MCF 10A (cell line): ENCODE results near the gene ASB3. TPM values are rescaled to one million over a fixed set of nuclear protein-coding genes. Genes with fewer than 3 reads are reported as not detected.
"Not testable (repeated sequence)": the region's sequence is repeated elsewhere in the genome, so short reads cannot be mapped to it uniquely, and the experiment has no call there.

ENCODE experiments used
- BruUV-seq: library from RNA; stranded (reverse); fragments of 400-500 nt; replicated peaks from 2 replicates; lab custom pipeline; 2021; lab: Mats Ljungman, UMichigan
- CTCF ChIA-PET: fragments of 300-600 bp; sonication (Branson Sonifier 250); formaldehyde crosslinking; extraction: SDS; loops from one replicate; lab custom pipeline; 2021; ENCODE audit warnings: antibody characterized with exemption, inconsistent platforms; lab: Yijun Ruan, JAX
- POLR2A ChIA-PET: fragments of 300-600, 350-650 bp; sonication (Branson Sonifier 250); formaldehyde crosslinking; extraction: SDS; loops from one replicate; lab custom pipeline; 2020; ENCODE audit warnings: antibody characterized with exemption, inconsistent platforms; lab: Yijun Ruan, JAX
- DNase-seq: peaks from one replicate; pipeline ENCODE4 v3.0.0-alpha.2; 2018; ENCODE audit not compliant: unreplicated experiment
- H3K27ac Mint-ChIP-seq: one replicate; pipeline ENCODE4 v1.8.0; 2022; ENCODE audit warnings: mild to moderate bottlenecking, low read depth, mixed read lengths; ENCODE audit not compliant: unreplicated experiment
- H3K27me3 Mint-ChIP-seq: one replicate; pipeline ENCODE4 v1.8.0; 2022; ENCODE audit warnings: mixed read lengths; ENCODE audit not compliant: insufficient read depth, unreplicated experiment
- H3K36me3 Mint-ChIP-seq: one replicate; pipeline ENCODE4 v1.8.0; 2022; ENCODE audit warnings: mild to moderate bottlenecking, moderate library complexity, mixed read lengths; ENCODE audit not compliant: insufficient read depth, unreplicated experiment
- H3K4me1 Mint-ChIP-seq: one replicate; pipeline ENCODE4 v1.8.0; 2022; ENCODE audit warnings: mixed read lengths; ENCODE audit not compliant: insufficient read depth, unreplicated experiment
- H3K4me3 Mint-ChIP-seq: one replicate; pipeline ENCODE4 v1.8.0; 2022; ENCODE audit warnings: mild to moderate bottlenecking, moderate library complexity, mixed read lengths; ENCODE audit not compliant: unreplicated experiment
- H3K9me3 Mint-ChIP-seq: one replicate; pipeline ENCODE4 v1.8.0; 2022; ENCODE audit warnings: mixed read lengths; ENCODE audit not compliant: unreplicated experiment
- intact Hi-C: fragments of 100-400 bp; cut with micrococcal nuclease; formaldehyde crosslinking; loops from 2 replicates; pipeline ENCODE4 v1.14.1; 2022
- total RNA-seq: library from RNA; stranded (reverse); gene quantifications from 2 replicates; pipeline ENCODE4 v1.2.3, GENCODE V29; 2022
- TF ChIP-seq, protein P1 (sequence below): fragments of 200-600 bp; IDR thresholded peaks from one replicate; pipeline ENCODE4 v1.8.0; 2022; ENCODE audit warnings: antibody characterized with exemption, mild to moderate bottlenecking; ENCODE audit not compliant: unreplicated experiment

The ASB3 gene
- total RNA-seq, 1 experiment from 2014 or later: 19.7 TPM

DNA sequence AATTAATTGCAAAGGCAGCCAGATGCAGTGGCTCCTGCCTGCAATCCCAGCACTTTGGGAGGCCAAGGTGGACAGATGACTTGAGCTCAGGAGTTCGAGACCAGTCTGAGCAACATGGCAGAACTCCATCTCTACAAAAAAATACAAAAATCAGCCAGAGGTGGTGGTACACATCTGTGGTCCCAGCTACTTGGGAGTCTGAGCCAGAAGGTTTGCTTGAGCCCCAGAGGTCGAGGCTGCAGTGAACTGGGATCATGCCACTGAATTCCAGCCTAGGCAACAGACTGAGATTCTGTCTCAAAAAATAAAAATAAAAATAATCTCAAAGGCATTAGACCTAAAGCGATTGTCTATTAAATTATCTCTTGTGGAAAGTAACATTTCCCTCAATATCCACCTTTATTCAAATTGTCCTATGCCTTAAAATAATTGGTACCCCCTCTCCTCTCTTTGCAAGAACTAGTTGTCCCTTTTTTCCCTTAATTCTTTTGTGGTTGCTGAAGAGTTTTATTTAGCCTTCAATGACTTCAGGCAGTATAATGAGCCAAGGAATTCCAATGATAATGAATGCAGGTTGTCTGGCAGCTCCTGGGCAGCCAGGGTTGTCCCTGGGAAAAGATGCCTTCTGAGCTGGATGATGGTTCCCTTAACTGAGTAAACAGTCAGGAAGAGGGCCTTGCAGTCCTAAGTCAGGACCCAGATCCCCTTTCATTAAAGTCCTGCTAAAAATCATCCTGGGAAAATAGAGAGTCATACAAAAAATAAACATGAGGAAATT lies 40.8 kb upstream of the ASB3 start:
- Mint-ChIP-seq H3K27me3 (no peaks in the 10 kb centered on the region), H3K4me3 (no peak overlapping the region), H3K36me3 (peaks cover 12% of the 10 kb centered on the region), H3K4me1 (peaks cover 11% of the 10 kb centered on the region), H3K9me3 (no peaks in the 10 kb centered on the region), H3K27ac (no peak overlapping the region)
- intact Hi-C loops: no loop called here
- ChIA-PET CTCF (interaction anchor here (0.7 kb wide), 1 partner anchor 14 kb away, joined by 3 read pairs; no protein-coding TSS in a partner anchor), POLR2A (interaction anchor here (0.9 to 1.8 kb wide), 5 partner anchors 15 to 142 kb away, joined by 3 to 6 read pairs (median 3); no protein-coding TSS in a partner anchor)
- no peak for DNase-seq
- no TSS peak for BruUV-seq
- TF ChIP-seq, protein P1, sequence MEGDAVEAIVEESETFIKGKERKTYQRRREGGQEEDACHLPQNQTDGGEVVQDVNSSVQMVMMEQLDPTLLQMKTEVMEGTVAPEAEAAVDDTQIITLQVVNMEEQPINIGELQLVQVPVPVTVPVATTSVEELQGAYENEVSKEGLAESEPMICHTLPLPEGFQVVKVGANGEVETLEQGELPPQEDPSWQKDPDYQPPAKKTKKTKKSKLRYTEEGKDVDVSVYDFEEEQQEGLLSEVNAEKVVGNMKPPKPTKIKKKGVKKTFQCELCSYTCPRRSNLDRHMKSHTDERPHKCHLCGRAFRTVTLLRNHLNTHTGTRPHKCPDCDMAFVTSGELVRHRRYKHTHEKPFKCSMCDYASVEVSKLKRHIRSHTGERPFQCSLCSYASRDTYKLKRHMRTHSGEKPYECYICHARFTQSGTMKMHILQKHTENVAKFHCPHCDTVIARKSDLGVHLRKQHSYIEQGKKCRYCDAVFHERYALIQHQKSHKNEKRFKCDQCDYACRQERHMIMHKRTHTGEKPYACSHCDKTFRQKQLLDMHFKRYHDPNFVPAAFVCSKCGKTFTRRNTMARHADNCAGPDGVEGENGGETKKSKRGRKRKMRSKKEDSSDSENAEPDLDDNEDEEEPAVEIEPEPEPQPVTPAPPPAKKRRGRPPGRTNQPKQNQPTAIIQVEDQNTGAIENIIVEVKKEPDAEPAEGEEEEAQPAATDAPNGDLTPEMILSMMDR: no peak

DNA sequence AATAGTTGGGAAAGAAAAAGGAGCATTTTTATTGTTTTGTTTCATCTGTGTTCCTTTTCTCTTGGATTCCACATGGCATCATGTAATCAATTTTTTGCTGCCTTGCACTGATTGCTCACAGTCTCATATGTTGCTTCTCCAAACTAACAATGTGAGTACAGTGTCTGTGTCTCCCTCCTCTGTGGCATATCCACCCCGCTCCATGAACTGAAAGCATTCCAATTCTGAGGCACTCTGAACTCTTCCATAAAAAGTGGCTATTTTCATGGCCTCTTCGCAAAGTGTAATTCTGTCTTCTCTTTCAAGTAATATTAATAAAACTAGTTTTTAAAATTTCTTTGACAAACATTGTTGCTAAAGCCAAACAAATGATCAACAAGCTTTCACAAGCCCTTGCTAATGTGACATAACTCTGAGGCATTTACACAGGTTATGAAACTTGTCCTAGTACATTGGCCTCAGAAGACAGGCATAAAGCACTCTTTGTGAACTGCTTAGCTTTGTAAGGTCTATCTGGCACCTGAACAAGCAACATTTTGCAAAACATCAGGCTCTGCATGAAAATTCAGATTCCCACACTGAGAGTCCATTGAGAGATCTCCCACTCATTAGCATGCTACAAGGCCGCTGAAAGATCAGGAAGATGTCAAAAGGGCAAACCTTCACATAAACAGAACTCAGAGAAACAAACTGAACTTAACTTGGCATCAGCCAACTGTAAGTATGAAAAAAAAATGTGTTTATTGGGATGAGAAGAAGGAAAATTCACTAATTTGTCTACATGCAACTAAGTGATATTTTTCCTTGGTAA lies 40.0 kb upstream of the ASB3 start:
- Mint-ChIP-seq H3K27me3 (no peaks in the 10 kb centered on the region), H3K36me3 (peaks cover 18% of the 10 kb centered on the region), H3K27ac (no peak overlapping the region), H3K4me3 (no peak overlapping the region), H3K9me3 (no peaks in the 10 kb centered on the region), H3K4me1 (peaks cover 11% of the 10 kb centered on the region)
- ChIA-PET CTCF (no interaction called here), POLR2A (interaction anchor here (0.9 to 1.8 kb wide), 5 partner anchors 14 to 143 kb away, joined by 3 to 6 read pairs (median 3); no protein-coding TSS in a partner anchor)
- peak; percentile 23 for DNase-seq
- no TSS peak for BruUV-seq
- intact Hi-C loops: no loop called here
- TF ChIP-seq, protein P1: no peak

DNA sequence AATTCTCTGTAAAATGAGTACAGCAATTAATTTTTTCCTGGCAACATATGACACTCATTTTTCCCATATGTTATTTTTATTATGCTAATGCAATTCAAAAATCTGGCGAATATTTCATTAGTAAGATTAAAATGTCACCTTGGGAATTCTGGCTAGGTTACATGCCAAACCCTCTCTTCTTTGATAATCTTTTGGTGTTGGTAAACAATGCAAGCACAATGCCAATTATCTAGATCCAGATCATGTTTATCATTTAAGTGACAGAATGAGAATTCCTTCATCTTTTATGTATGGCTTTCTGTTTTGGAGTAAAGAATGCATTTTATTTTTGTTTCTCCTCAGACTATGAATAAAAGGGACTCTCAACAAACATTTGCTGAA lies 39.3 kb upstream of the ASB3 start:
- Mint-ChIP-seq H3K27me3 (no peaks in the 10 kb centered on the region), H3K4me3 (no peak overlapping the region), H3K27ac (no peak overlapping the region), H3K4me1 (peaks cover 11% of the 10 kb centered on the region), H3K36me3 (peaks cover 18% of the 10 kb centered on the region), H3K9me3 (no peaks in the 10 kb centered on the region)
- DNase-seq: no peak
- TF ChIP-seq, protein P1: no peak
- ChIA-PET POLR2A (interaction anchor here (0.6 kb wide), 1 partner anchor 1841 kb away, joined by 3 read pairs; no protein-coding TSS in a partner anchor), CTCF (no interaction called here)
- BruUV-seq: no TSS peak
- intact Hi-C loops: no loop called here

DNA sequence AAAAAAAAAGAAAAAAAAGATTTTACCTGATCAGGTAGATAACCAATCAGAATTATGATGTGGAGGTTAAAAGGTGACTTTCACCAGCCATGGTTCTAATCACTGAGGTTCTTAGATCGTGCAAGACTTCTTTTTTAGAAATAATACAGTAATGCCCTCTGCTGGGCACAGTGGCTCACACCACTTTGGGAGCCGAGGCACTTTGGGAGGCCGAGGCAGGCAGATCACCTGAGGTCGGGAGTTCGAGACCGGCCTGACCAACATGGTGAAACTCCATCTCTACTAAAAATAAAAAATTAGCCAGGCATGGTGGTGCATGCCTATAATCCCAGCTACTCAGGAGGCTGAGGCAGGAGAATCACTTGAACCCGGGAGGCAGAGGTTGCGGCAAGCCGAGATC lies 36.9 kb upstream of the ASB3 start:
- H3K27me3 Mint-ChIP-seq, BruUV-seq, H3K27ac Mint-ChIP-seq, H3K4me3 Mint-ChIP-seq, intact Hi-C loops, H3K9me3 Mint-ChIP-seq, DNase-seq: not testable (repeated sequence)
- Mint-ChIP-seq H3K36me3 (peaks cover 25% of the 10 kb centered on the region), H3K4me1 (peaks cover 11% of the 10 kb centered on the region)
- ChIA-PET CTCF (interaction anchor here (0.6 to 0.8 kb wide), 2 partner anchors 45 to 954 kb away, joined by 3 read pairs; no protein-coding TSS in a partner anchor), POLR2A (interaction anchor here (0.6 kb wide), 1 partner anchor 11 kb away, joined by 3 read pairs; no protein-coding TSS in a partner anchor)
